Measurements from ENCODE around the gene VKORC1. TPM values are rescaled to one million over a fixed set of nuclear protein-coding genes. Genes with fewer than 3 reads are reported as not detected.

The VKORC1 gene
- total and polyA plus RNA-seq, 10 donors = 23.5 to 74.2 (median 51.6) TPM

GRCh38 chr16:31134091-31134571, 39.5 kb upstream of the VKORC1 start:
- peak overlapping the region in 2 of 8 donors; percentile 21 to 36 for H3K27ac ChIP-seq
- no peak for TF ChIP-seq POLR2AphosphoS5 (IDR thresholded peaks at IDR 0.05)
- no peak for TF ChIP-seq POLR2A (IDR thresholded peaks at IDR 0.05)
- TF ChIP-seq CTCF (IDR thresholded peaks at IDR 0.05 in 8 of 11, conservative IDR thresholded peaks at IDR 0.05 in 3 of 11) = no peak
- no peaks in the 10 kb centered on the region for H3K27me3 ChIP-seq (replicated peaks in 1 of 7)
- WGBS, 5 donors = 46 to 69% (median 50%) methylated on average over 5 of the region's 5 CpGs
- DNase-seq = no peak
- H3K36me3 ChIP-seq = peaks cover 0 to 44% (median 35%) of the 10 kb centered on the region in 6 donors
- no peaks in the 10 kb centered on the region for H3K9me3 ChIP-seq
- H3K4me1 ChIP-seq = peaks cover 0 to 54% (median 20%) of the 10 kb centered on the region in 6 donors
- intact Hi-C loops (cut with DNase I; ENCODE audit: low total_unique reads) = no loop called here
- H3K4me3 ChIP-seq = no peak overlapping the region

GRCh38 chr16:31133046-31133501, 38.5 kb upstream of the VKORC1 start:
- TF ChIP-seq POLR2A (IDR thresholded peaks at IDR 0.05) = no peak
- TF ChIP-seq CTCF (IDR thresholded peaks at IDR 0.05 in 8 of 11, conservative IDR thresholded peaks at IDR 0.05 in 3 of 11) = no peak
- peak in 1 of 3 donors; percentile 32 for TF ChIP-seq POLR2AphosphoS5 (IDR thresholded peaks at IDR 0.05)
- Histone ChIP-seq H3K27ac (no peak overlapping the region), H3K4me1 (peaks cover 0 to 53% (median 22%) of the 10 kb centered on the region in 6 donors), H3K9me3 (no peaks in the 10 kb centered on the region), H3K27me3 (replicated peaks in 1 of 7) (no peaks in the 10 kb centered on the region), H3K4me3 (no peak overlapping the region), H3K36me3 (peaks cover 0 to 55% (median 42%) of the 10 kb centered on the region in 6 donors)
- DNase-seq = no peak
- 85 to 93% (median 91%) methylated on average over 4 to 6 of the region's 6 CpGs for WGBS, 5 donors
- intact Hi-C loops (cut with DNase I; ENCODE audit: low total_unique reads) = no loop called here

GRCh38 chr16:31132303-31132979, 37.8 kb upstream of the VKORC1 start:
- Histone ChIP-seq H3K4me3 (no peak overlapping the region), H3K36me3 (peaks cover 0 to 61% (median 46%) of the 10 kb centered on the region in 6 donors), H3K27ac (peak overlapping the region in 1 of 8 donors; percentile 99), H3K9me3 (no peaks in the 10 kb centered on the region), H3K4me1 (peaks cover 0 to 60% (median 27%) of the 10 kb centered on the region in 6 donors), H3K27me3 (replicated peaks in 1 of 7) (no peaks in the 10 kb centered on the region)
- intact Hi-C loops (cut with DNase I; ENCODE audit: low total_unique reads) = no loop called here
- TF ChIP-seq POLR2A (IDR thresholded peaks at IDR 0.05) = no peak
- TF ChIP-seq POLR2AphosphoS5 (IDR thresholded peaks at IDR 0.05) = peak in 2 of 3 donors; percentile 9 to 40
- DNase-seq = no peak
- WGBS, 5 donors = 91 to 92% (median 92%) methylated on average over 14 to 20 of the region's 20 CpGs

- 78 to 90% (median 85%) methylated on average over 1 to 5 of the region's 5 CpGs for WGBS, 5 donors
- Histone ChIP-seq H3K4me3 (no peak overlapping the region), H3K36me3 (peaks cover 0 to 67% (median 52%) of the 10 kb centered on the region in 6 donors), H3K27me3 (replicated peaks in 1 of 7) (no peaks in the 10 kb centered on the region), H3K9me3 (no peaks in the 10 kb centered on the region), H3K4me1 (peaks cover 0 to 65% (median 30%) of the 10 kb centered on the region in 6 donors), H3K27ac (peak overlapping the region in 1 of 8 donors; percentile 99)
- peak in 1 of 3 donors; percentile 3 for TF ChIP-seq POLR2AphosphoS5 (IDR thresholded peaks at IDR 0.05)
- no peak for TF ChIP-seq POLR2A (IDR thresholded peaks at IDR 0.05)
- TF ChIP-seq CTCF (IDR thresholded peaks at IDR 0.05 in 8 of 11, conservative IDR thresholded peaks at IDR 0.05 in 3 of 11) = no peak
- intact Hi-C loops (cut with DNase I; ENCODE audit: low total_unique reads) = no loop called here
- no peak for DNase-seq
Observed at GRCh38 chr16:31131841-31132271, 37.3 kb upstream of the VKORC1 start.
